PC-3 (cell line): ENCODE results near the gene TSGA10. TPM values are rescaled to one million over a fixed set of nuclear protein-coding genes. Genes with fewer than 3 reads are reported as not detected.

Source experiments
- ATAC-seq: fragments of 200-7000 bp; cut with Tn5 transposase; 2 replicates; pipeline ENCODE4 v1.9.1; 2020; ENCODE audit warnings: mild to moderate bottlenecking, moderate library complexity
- BruUV-seq: library from RNA; stranded (reverse); fragments of 400-500 nt; replicated peaks from 2 replicates; lab custom pipeline; 2021; lab: Mats Ljungman, UMichigan
- CTCF ChIA-PET: fragments of 300-600 bp; sonication (Branson Sonifier 250); formaldehyde crosslinking; loops from one replicate; lab custom pipeline; 2022; ENCODE audit warnings: antibody characterized with exemption; lab: Charles Lee
- POLR2A ChIA-PET: fragments of 300-600 bp; sonication (Branson Sonifier 250); formaldehyde crosslinking; loops from one replicate; lab custom pipeline; 2022; ENCODE audit warnings: antibody characterized with exemption; ENCODE audit not compliant: unreplicated experiment; lab: Charles Lee
- DNase-seq: peaks from one replicate; pipeline ENCODE4 v3.0.0-alpha.2; 2015
- H2AFZ ChIP-seq: fragments of 300-600 bp; sonication (generic); 2 replicates; pipeline ENCODE4 v1.6.0; 2016; ENCODE audit warnings: antibody characterized with exemption, low read length
- H3F3A ChIP-seq: fragments of 300-600 bp; sonication (generic); one replicate; pipeline ENCODE4 v1.6.0; 2017; ENCODE audit warnings: antibody characterized with exemption, low read length, control low read depth, mild to moderate bottlenecking; ENCODE audit not compliant: unreplicated experiment
- H3K27ac ChIP-seq: fragments of 300-600 bp; sonication (generic); 2 replicates; pipeline ENCODE4 v1.5.1; 2016; ENCODE audit warnings: mild to moderate bottlenecking, low read length
- H3K27me3 ChIP-seq: fragments of 300-600 bp; sonication (generic); 2 replicates; pipeline ENCODE4 v1.6.1; 2016; ENCODE audit warnings: low read length, mixed read lengths
- H3K36me3 ChIP-seq: fragments of 300-600 bp; sonication (generic); 2 replicates; pipeline ENCODE4 v1.6.1; 2016; ENCODE audit warnings: low read depth, mixed run types, low read length, mixed read lengths
- H3K4me1 ChIP-seq: fragments of 300-600 bp; sonication (generic); 2 replicates; pipeline ENCODE4 v1.5.1; 2016; ENCODE audit warnings: low read length; ENCODE audit not compliant: insufficient read depth
- H3K4me2 ChIP-seq: fragments of 300-600 bp; sonication (generic); 2 replicates; pipeline ENCODE4 v1.6.0; 2016; ENCODE audit warnings: low read length
- H3K4me3 ChIP-seq: fragments of 300-600 bp; sonication (generic); 2 replicates; pipeline ENCODE4 v1.5.1; 2016; ENCODE audit warnings: mild to moderate bottlenecking, low read length, mixed read lengths
- H3K79me2 ChIP-seq: fragments of 300-600 bp; sonication (generic); 2 replicates; pipeline ENCODE4 v1.6.1; 2017; ENCODE audit warnings: low read length, mixed read lengths
- H3K9ac ChIP-seq: fragments of 300-600 bp; sonication (generic); 2 replicates; pipeline ENCODE4 v1.6.0; 2016; ENCODE audit warnings: mild to moderate bottlenecking, low read length
- H3K9me2 ChIP-seq: fragments of 300-600 bp; sonication (generic); replicated peaks from 2 replicates; pipeline ENCODE4 v1.6.1; 2016; ENCODE audit warnings: mixed run types, low read length, mixed read lengths
- H3K9me3 ChIP-seq: fragments of 300-600 bp; sonication (generic); 2 replicates; pipeline ENCODE4 v1.6.1; 2016; ENCODE audit warnings: low read length, mixed read lengths
- H4K20me1 ChIP-seq: fragments of 300-600 bp; sonication (generic); 2 replicates; pipeline ENCODE4 v1.6.1; 2016; ENCODE audit warnings: low read length, mixed read lengths
- CTCF ChIP-seq: fragments of 300-600 bp; sonication (generic); conservative IDR thresholded peaks from 2 replicates; pipeline ENCODE4 v1.5.1; 2017; ENCODE audit warnings: antibody characterized with exemption, low read depth, mild to moderate bottlenecking, low read length
- EZH2 ChIP-seq: fragments of 300-600 bp; sonication (generic); IDR thresholded peaks from one replicate; pipeline ENCODE4 v1.6.1; 2017; ENCODE audit warnings: antibody characterized with exemption, mild to moderate bottlenecking, low read length; ENCODE audit not compliant: unreplicated experiment
- EZH2phosphoT487 ChIP-seq: fragments of 300-600 bp; sonication (generic); IDR thresholded peaks from 2 replicates; pipeline ENCODE4 v1.6.1; 2018; ENCODE audit warnings: mild to moderate bottlenecking, antibody characterized with exemption, low read length, borderline replicate concordance
- intact Hi-C: fragments of 100-400 bp; cut with micrococcal nuclease; formaldehyde crosslinking; loops from 2 replicates; pipeline ENCODE4 v1.9.0; 2023
- total RNA-seq: library from RNA; depleted of rRNA; stranded (reverse); fragments of >200 nt; gene quantifications from 2 replicates; pipeline ENCODE4 v1.2.3, GENCODE V29; 2014

Gene TSGA10
- total RNA-seq, 1 experiment from 2014 or later = 8.9 TPM

DNA sequence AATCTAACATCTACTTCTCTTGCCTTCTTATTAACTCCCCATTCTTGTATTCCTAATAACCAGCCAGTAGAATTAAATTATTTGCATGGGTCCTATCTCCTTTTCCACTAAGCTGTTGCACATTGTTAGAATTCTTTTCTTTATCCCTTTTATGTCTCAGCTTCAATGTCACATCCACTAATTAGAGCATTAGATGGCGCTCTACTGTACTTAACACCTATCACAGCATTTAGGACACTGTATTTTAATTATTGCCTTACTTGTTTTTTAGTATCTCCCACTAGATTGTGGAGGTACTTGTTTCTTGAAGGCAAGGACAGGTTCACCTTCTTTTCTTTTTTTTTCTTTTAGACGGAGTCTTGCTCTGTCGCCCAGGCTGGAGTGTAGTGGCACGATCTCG, 3.9 kb upstream of the TSGA10 start:
- Histone ChIP-seq H2AFZ (no peak overlapping the region), H3K9ac (no peak overlapping the region), H3K4me1 (peaks cover 26% of the 10 kb centered on the region), H3F3A (no peaks in the 10 kb centered on the region), H4K20me1 (no peaks in the 10 kb centered on the region), H3K79me2 (peaks cover 23% of the 10 kb centered on the region), H3K27me3 (no peaks in the 10 kb centered on the region), H3K27ac (no peak overlapping the region), H3K9me3 (no peaks in the 10 kb centered on the region), H3K36me3 (peaks cover 11% of the 10 kb centered on the region; the same call in 1 of the 2 replicates), H3K4me3 (no peak overlapping the region), H3K4me2 (no peak overlapping the region), H3K9me2 (no peaks in the 10 kb centered on the region)
- ChIA-PET CTCF (no interaction called here), POLR2A (no interaction called here)
- TF ChIP-seq EZH2phosphoT487 (no peak), EZH2 (no peak), CTCF (peak; percentile 31; the same call in 1 of the 2 replicates)
- BruUV-seq = no TSS peak
- DNase-seq (no peak), ATAC-seq (no peak)
- intact Hi-C loops = loop anchor here (10.0 kb wide), 1 partner anchor 74 kb away; no protein-coding TSS in a partner anchor

DNA sequence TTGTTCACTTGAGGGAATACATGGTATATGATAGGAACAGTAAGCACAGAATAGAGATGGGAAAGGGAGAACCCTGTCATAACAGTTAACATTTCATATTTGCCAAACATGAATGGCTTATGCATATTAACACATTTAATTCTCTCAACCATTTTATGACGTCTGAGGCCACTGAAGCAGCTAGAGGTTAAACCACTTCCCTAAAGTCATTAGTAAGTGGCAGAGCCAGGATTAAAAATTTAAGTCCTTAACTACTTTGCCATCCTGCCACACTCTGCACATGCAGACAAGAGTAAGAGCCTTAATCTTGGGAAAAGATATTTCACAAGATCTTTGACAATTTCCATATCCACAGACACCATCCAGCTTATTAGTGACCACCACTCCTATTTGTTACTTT, 2.1 kb upstream of the TSGA10 start:
- Histone ChIP-seq H3F3A (no peaks in the 10 kb centered on the region), H3K9me3 (no peaks in the 10 kb centered on the region), H3K9ac (no peak overlapping the region), H3K4me3 (no peak overlapping the region), H3K27ac (no peak overlapping the region), H3K4me2 (no peak overlapping the region), H3K79me2 (peaks cover 25% of the 10 kb centered on the region), H2AFZ (no peak overlapping the region), H4K20me1 (no peaks in the 10 kb centered on the region), H3K36me3 (peaks cover 5% of the 10 kb centered on the region; the same call in 1 of the 2 replicates), H3K27me3 (no peaks in the 10 kb centered on the region), H3K4me1 (peaks cover 33% of the 10 kb centered on the region), H3K9me2 (no peaks in the 10 kb centered on the region)
- no peak for DNase-seq
- BruUV-seq = no TSS peak
- no peak for ATAC-seq
- CTCF ChIA-PET = no interaction called here
- intact Hi-C loops = loop anchor here (10.0 kb wide), 1 partner anchor 72 kb away; no protein-coding TSS in a partner anchor
- TF ChIP-seq CTCF = no peak
- no peak for TF ChIP-seq EZH2
- TF ChIP-seq EZH2phosphoT487 = no peak
- POLR2A ChIA-PET = no interaction called here

- Histone ChIP-seq H3K9me2 (no peaks in the 10 kb centered on the region), H3K9ac (peak overlapping the region; percentile 92), H3K79me2 (peaks cover 25% of the 10 kb centered on the region), H3K4me2 (peak overlapping the region; percentile 85), H3K9me3 (no peaks in the 10 kb centered on the region), H3K4me3 (peak overlapping the region; percentile 92), H3F3A (no peaks in the 10 kb centered on the region), H3K27ac (peak overlapping the region; percentile 75), H3K4me1 (peaks cover 21% of the 10 kb centered on the region), H3K36me3 (0 out of 2 replicates have a peak, but pooled peaks cover 2% of the 10 kb centered on the region), H4K20me1 (no peaks in the 10 kb centered on the region), H3K27me3 (no peaks in the 10 kb centered on the region), H2AFZ (peak overlapping the region; percentile 92)
- TF ChIP-seq EZH2phosphoT487 (no peak), CTCF (no peak), EZH2 (no peak)
- ATAC-seq (0 out of 2 replicates have a peak, but pooled peaks have one; percentile 1), DNase-seq (peak; percentile 18)
- CTCF ChIA-PET = interaction anchor here (1.4 kb wide), 1 partner anchor 13 kb away, joined by 9 read pairs; the partner anchor contains the start of gene C2orf15
- TSS peak; percentile 66 for BruUV-seq
- POLR2A ChIA-PET = interaction anchor here (1.0 kb wide), 1 partner anchor 13 kb away, joined by 3 read pairs; the partner anchor contains the start of gene C2orf15
- intact Hi-C loops = loop anchor here (1.0 to 10.0 kb wide), 4 partner anchors 13 to 183 kb away; partner anchors contain the start of genes C2orf15, EIF5B, MITD1 and MRPL30
These were observed 679 bp downstream of the TSGA10 start for GRCh38 chr2:99153921-99154604.
